Tibial nerve (tissue), 3 donors: ENCODE measurements around the gene DLG1.

Source experiments
- POLR2A ChIP-seq, 2 donors: fragments of 450-650 bp; IDR thresholded peaks; one replicate each; pipeline ENCODE4 v1.6.1; 2017; ENCODE audit warnings: antibody characterized with exemption in 2 of 2, mild to moderate bottlenecking in 2 of 2, moderate library complexity in 2 of 2
- TF ChIP-seq, protein P1 (sequence below), 5 experiments: fragments of 200-600 bp in 3 of 5; fragments of 450-650 bp in 2 of 5; sonication (generic) in 3 of 5; IDR thresholded peaks; one replicate each; pipeline ENCODE4 v1.5.1; 2016 to 2019; ENCODE audit warnings: antibody characterized with exemption in 5 of 5, mild to moderate bottlenecking in 3 of 5, moderate library complexity in 2 of 5

DNA sequence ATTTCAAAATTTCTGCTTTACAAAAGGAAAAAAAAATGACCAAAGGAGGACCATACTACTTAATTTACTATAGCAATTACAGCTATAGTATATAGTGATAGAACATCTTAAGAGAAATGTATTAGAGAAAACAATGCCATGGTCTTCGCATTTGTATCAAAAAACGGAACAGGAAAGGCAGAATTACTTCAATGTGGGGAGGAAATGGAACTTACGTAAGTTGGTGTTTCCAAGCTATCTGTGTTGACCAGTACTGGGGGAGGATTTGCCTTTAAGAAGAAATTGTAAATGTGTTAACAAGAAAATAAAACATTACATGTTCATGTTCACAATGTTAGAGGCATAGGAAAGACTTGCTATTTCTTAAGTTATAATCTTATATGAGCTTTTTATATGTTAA is 148.9 kb downstream of the DLG1 start:
- TF ChIP-seq, protein P1, sequence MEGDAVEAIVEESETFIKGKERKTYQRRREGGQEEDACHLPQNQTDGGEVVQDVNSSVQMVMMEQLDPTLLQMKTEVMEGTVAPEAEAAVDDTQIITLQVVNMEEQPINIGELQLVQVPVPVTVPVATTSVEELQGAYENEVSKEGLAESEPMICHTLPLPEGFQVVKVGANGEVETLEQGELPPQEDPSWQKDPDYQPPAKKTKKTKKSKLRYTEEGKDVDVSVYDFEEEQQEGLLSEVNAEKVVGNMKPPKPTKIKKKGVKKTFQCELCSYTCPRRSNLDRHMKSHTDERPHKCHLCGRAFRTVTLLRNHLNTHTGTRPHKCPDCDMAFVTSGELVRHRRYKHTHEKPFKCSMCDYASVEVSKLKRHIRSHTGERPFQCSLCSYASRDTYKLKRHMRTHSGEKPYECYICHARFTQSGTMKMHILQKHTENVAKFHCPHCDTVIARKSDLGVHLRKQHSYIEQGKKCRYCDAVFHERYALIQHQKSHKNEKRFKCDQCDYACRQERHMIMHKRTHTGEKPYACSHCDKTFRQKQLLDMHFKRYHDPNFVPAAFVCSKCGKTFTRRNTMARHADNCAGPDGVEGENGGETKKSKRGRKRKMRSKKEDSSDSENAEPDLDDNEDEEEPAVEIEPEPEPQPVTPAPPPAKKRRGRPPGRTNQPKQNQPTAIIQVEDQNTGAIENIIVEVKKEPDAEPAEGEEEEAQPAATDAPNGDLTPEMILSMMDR (IDR thresholded peaks at IDR 0.05) = no peak
- no peak for TF ChIP-seq POLR2A (IDR thresholded peaks at IDR 0.05)
